Progenitor cell of endocrine pancreas (in vitro differentiated cells): ENCODE data around the gene PGM5. TPM values are rescaled to one million over a fixed set of nuclear protein-coding genes. Genes with fewer than 3 reads are reported as not detected.

Experiments
- DNase-seq: peaks from one replicate; pipeline ENCODE4 v3.0.0; 2021; ENCODE audit warnings: low spot score; ENCODE audit not compliant: unreplicated experiment
- H3K27ac Mint-ChIP-seq: 2 replicates; pipeline ENCODE4 v1.8.0; 2021; ENCODE audit warnings: mild to moderate bottlenecking, moderate library complexity, mixed read lengths
- H3K27me3 Mint-ChIP-seq: 2 replicates; pipeline ENCODE4 v1.8.0; 2021; ENCODE audit warnings: mixed read lengths
- H3K36me3 Mint-ChIP-seq: 2 replicates; pipeline ENCODE4 v1.8.0; 2022; ENCODE audit warnings: mixed read lengths; ENCODE audit not compliant: insufficient read depth
- H3K4me1 Mint-ChIP-seq: 2 replicates; pipeline ENCODE4 v1.8.0; 2021; ENCODE audit warnings: low read depth, mixed read lengths
- H3K4me3 Mint-ChIP-seq: 2 replicates; pipeline ENCODE4 v1.8.0; 2021; ENCODE audit warnings: low read depth, mild to moderate bottlenecking, moderate library complexity, mixed read lengths
- H3K9me3 Mint-ChIP-seq: 2 replicates; pipeline ENCODE4 v1.8.0; 2021; ENCODE audit warnings: low read depth, mixed read lengths
- CTCF ChIP-seq: fragments of 200-600 bp; sonication (generic); IDR thresholded peaks from one replicate; pipeline ENCODE4 v1.5.0; 2021; ENCODE audit warnings: antibody characterized with exemption, mild to moderate bottlenecking; ENCODE audit not compliant: unreplicated experiment
- total RNA-seq: library from RNA; stranded (reverse); gene quantifications from 2 replicates; pipeline ENCODE4 v1.2.1, GENCODE V29; 2021

PGM5 gene
- total RNA-seq, 1 donor from 2014 or later: 3.9 TPM

- no peak for TF ChIP-seq CTCF
- Mint-ChIP-seq H3K4me3 (no peak overlapping the region), H3K27ac (no peak overlapping the region), H3K27me3 (peaks cover 3% of the 10 kb centered on the region), H3K9me3 (no peaks in the 10 kb centered on the region), H3K36me3 (no peaks in the 10 kb centered on the region), H3K4me1 (no peaks in the 10 kb centered on the region)
- DNase-seq: no peak
Observed at GRCh38 chr9:68472119-68472518, 115.7 kb downstream of the PGM5 start.

GRCh38 chr9:68473790-68474189, 117.4 kb downstream of the PGM5 start:
- Mint-ChIP-seq H3K4me3 (no peak overlapping the region), H3K9me3 (no peaks in the 10 kb centered on the region), H3K4me1 (no peaks in the 10 kb centered on the region), H3K36me3 (no peaks in the 10 kb centered on the region), H3K27me3 (peaks cover 3% of the 10 kb centered on the region), H3K27ac (no peak overlapping the region)
- DNase-seq: no peak
- no peak for TF ChIP-seq CTCF

- Mint-ChIP-seq H3K27me3 (peaks cover 3% of the 10 kb centered on the region), H3K36me3 (no peaks in the 10 kb centered on the region), H3K4me1 (no peaks in the 10 kb centered on the region), H3K9me3 (no peaks in the 10 kb centered on the region), H3K27ac (no peak overlapping the region), H3K4me3 (no peak overlapping the region)
- TF ChIP-seq CTCF: no peak
- no peak for DNase-seq
Observed at GRCh38 chr9:68476422-68476821, 120.0 kb downstream of the PGM5 start.

- no peaks in the 10 kb centered on the region for H3K36me3 Mint-ChIP-seq
- no peak overlapping the region for H3K27ac Mint-ChIP-seq
- H3K27me3 Mint-ChIP-seq: peaks cover 3% of the 10 kb centered on the region
- H3K4me3 Mint-ChIP-seq: no peak overlapping the region
- TF ChIP-seq CTCF: no peak
- DNase-seq: no peak
- no peaks in the 10 kb centered on the region for H3K4me1 Mint-ChIP-seq
- H3K9me3 Mint-ChIP-seq: no peaks in the 10 kb centered on the region
Observed at GRCh38 chr9:68476847-68477246, 120.4 kb downstream of the PGM5 start.

GRCh38 chr9:68480807-68481206, 124.4 kb downstream of the PGM5 start:
- DNase-seq: no peak
- Mint-ChIP-seq H3K36me3 (no peaks in the 10 kb centered on the region), H3K27me3 (peaks cover 12% of the 10 kb centered on the region), H3K4me1 (no peaks in the 10 kb centered on the region), H3K4me3 (no peak overlapping the region), H3K27ac (no peak overlapping the region), H3K9me3 (no peaks in the 10 kb centered on the region)
- no peak for TF ChIP-seq CTCF
